ENCODE data around the gene CCNC.

Gene CCNC

DNA sequence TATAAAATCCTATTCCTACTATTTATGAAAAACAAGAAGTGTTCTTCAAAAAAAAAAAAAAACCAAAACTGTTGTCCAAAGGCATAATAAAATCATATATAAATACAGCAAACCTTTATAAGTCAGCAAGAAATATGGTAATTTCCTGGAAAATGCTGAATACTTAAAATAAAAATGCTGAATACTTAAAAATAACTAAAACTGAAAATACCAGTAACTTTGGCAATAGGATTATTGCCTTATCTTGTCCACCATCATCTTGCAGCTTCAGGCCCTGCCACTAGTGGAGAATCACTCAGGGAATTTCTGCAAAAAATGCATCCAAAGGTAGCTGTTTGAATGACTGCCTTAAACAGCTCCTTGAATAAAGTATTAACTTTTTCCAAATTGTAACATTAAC is 24.5 kb downstream of the CCNC start:
- DNase-seq, result no peak

DNA sequence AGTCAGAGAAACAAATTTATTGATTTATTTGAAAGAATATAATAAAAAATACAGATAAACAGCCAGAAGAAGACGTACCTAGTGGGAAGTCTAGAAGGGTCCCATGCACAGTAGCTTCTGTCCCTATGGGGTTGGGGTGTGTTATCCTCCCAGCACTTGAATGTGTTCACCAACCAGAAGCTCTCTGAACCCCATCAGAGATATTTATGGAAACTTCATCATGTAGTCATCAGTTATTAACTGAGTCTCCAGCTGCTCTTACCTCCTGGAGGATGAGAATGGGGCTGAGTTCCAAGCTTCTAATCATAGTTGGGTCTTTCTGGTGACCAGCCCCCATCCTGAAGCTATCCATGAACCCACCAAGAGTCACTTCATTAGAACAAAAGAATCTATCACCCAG is 37.8 kb downstream of the CCNC start:
- no peak for DNase-seq

DNA sequence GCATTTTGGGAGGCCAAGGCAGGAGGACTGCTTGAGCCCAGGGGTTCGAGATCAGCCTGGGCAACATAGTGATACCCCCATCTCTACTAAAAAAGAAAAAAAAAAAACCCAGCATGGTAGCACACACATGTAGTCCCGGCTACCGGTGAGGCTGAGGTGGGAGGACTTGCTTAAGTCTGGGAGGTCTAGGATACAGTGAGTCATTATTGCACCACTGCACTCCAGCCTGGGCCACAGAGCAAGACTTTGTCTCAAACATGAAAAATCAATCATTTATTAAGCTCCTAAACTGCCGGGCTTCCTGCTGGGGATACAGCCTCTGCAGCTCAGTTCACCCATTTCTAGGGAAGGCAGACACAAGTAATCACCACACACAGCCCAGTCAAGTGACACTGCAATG is 45.9 kb downstream of the CCNC start:
- DNase-seq, result no peak

DNA sequence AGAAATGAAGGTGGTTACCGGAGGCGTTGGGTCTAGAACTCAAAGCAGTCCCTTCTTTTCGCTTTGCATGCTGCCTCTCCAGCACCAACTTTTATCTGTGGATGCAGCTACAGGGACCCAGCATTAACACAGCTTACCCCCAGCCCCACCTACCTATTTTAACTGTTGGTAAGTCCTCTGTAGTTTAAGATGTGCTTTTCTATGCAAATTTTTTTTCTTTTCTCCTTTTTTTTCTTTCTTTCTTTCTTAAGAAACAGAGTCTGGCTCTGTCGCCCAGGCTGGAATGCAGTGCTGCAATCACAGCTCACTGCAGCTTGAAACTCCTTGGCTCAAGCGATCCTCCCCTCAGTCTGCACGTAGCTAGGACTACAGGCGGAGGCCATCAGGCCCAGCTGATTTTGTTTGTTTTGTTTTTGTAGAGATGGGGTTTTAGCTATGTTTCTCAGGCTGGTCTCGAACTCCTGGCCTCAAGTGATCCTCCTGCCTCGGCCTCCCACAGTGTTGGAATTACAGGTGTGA is 46.8 kb downstream of the CCNC start:
- DNase-seq, result no peak

GRCh38 chr6:99520855-99521632 is 47.4 kb downstream of the CCNC start:
- peak; percentile 74 to 90 for DNase-seq

- DNase-seq, result no peak
These were observed 49.0 kb downstream of the CCNC start for GRCh38 chr6:99519446-99519845.

- DNase-seq, result no peak
These were observed 54.4 kb downstream of the CCNC start for GRCh38 chr6:99514089-99514488.

DNA sequence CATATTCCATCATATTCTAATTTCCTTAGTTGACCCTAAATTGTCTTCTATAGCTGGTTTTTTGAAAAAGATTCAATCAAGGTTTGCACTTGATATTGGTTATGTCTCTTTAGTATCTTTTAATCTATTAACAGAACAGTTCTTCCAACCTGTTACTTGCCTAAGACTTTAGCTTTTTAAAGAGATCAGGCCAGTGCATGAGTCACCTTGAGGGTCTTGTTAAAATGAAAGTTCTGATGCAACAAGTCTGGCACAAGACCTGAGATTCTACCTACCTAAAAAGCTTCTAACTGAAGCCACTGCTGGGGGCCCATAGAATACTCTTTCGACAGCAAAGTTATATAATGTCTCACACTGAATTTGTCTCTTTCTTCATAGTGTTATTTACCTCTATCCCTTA is 56.4 kb downstream of the CCNC start:
- DNase-seq, result no peak

GRCh38 chr6:99507648-99508047 is 60.8 kb downstream of the CCNC start:
- no peak for DNase-seq

DNA sequence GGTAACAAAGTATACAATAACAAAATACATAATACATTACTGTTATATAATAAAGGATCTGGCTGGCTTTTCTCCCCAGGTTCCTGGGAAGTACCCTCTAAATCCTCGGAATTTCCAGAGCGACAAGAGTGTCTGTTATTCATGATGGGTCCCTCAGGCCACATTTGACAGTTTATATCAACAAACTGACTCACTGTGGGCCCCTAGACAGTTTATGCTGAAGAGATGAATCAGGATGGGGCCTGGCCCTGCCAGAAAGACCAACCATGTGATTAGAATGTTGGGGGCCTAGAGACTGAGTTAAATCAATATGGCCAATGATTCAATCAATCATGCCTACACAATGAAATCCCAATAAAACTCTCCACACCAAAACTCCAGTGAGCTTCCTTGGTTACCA is 66.7 kb downstream of the CCNC start:
- DNase-seq, result no peak

- DNase-seq, result no peak
These were observed 70.0 kb downstream of the CCNC start for GRCh38 chr6:99498421-99498820.

- DNase-seq, result no peak
These were observed 73.0 kb downstream of the CCNC start for GRCh38 chr6:99495466-99495865.

All from hippocampal formation (tissue), 2 donors.